Measurements from ENCODE around the gene CDC45.

DNA sequence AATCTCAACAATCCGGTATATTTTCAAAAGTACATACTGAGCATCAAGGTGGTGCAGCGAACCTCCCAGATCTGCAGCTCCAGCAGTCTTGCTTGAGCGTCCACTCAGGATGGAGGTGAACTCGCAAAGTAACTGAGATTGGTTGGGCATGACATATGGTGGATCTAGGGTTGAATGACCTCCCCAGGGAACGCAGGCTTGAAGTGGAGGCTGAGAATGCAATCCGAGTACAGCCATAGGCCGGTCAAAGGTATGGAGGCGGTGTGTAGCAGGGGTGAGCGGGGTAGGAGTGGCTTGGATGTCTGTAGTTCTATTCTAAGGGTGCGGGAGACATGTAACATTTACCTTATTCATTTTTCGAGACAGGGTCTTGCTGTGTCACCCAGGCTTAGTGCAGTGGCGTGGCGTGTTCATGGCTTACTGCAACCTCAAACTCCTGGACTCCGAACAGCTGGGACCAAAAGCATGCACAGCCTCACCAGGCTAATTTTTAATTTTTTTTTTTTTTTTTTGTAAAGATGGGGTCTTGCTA is 31.6 kb upstream of the CDC45 start:
- TF ChIP-seq GATA2 (IDR thresholded peaks at IDR 0.05; ENCODE audit: low read depth, low read length) (no peak), GATA3 (IDR thresholded peaks at IDR 0.05; ENCODE audit: low read depth, low read length) (no peak)

Data from SH-SY5Y (cell line).